OCI-LY3 (cell line): ENCODE measurements around the gene PLD1.

Experiments used
- H2AFZ ChIP-seq: fragments of 200-600, 300-600 bp; shearing (Covaris generic); 2 replicates; pipeline ENCODE4 v1.6.0; 2014; ENCODE audit warnings: antibody characterized with exemption, low read depth, low read length
- H3K27ac ChIP-seq: fragments of 200-600, 300-600 bp; sonication (generic); 2 replicates; pipeline ENCODE4 v1.5.1; 2014; ENCODE audit warnings: mild to moderate bottlenecking, low read length, moderate library complexity, mixed read lengths
- H3K27me3 ChIP-seq: fragments of 200-600, 300-600 bp; sonication (generic); 2 replicates; pipeline ENCODE4 v1.6.1; 2014; ENCODE audit warnings: low read depth, low read length, mixed read lengths
- H3K36me3 ChIP-seq: fragments of 200-600, 300-600 bp; sonication (generic); replicated peaks from 2 replicates; pipeline ENCODE3; 2014; ENCODE audit warnings: low read depth, low read length, mixed read lengths
- H3K4me1 ChIP-seq: fragments of 300-600, 200-600 bp; sonication (generic); 2 replicates; pipeline ENCODE4 v1.6.1; 2014; ENCODE audit warnings: low read length, mixed read lengths
- H3K4me2 ChIP-seq: fragments of 200-600, 300-600 bp; sonication (generic); 2 replicates; pipeline ENCODE4 v1.6.1; 2014; ENCODE audit warnings: low read length, mixed read lengths
- H3K4me3 ChIP-seq: fragments of 300-600, 200-600 bp; sonication (generic); 2 replicates; pipeline ENCODE4 v1.5.1; 2014; ENCODE audit warnings: antibody characterized with exemption, mild to moderate bottlenecking, low read length, moderate library complexity
- H3K79me2 ChIP-seq: fragments of 300-600, 200-600 bp; shearing (Covaris generic); 2 replicates; pipeline ENCODE4 v1.6.1; 2014; ENCODE audit warnings: mild to moderate bottlenecking, low read length, mixed read lengths
- H3K9ac ChIP-seq: fragments of 300-600, 200-600 bp; shearing (Covaris generic); 2 replicates; pipeline ENCODE4 v1.6.0; 2014; ENCODE audit warnings: mild to moderate bottlenecking, low read length, moderate library complexity
- H3K9me3 ChIP-seq: fragments of 200-600, 300-600 bp; shearing (Covaris generic); 2 replicates; pipeline ENCODE4 v1.6.1; 2014; ENCODE audit warnings: low read length, mixed read lengths; ENCODE audit not compliant: insufficient read depth
- H4K20me1 ChIP-seq: fragments of 200-600, 300-600 bp; sonication (generic); 2 replicates; pipeline ENCODE4 v1.6.1; 2016; ENCODE audit warnings: low read length, mixed read lengths; ENCODE audit not compliant: insufficient read depth
- CTCF ChIP-seq: fragments of 200-600, 300-600 bp; sonication (generic); IDR thresholded peaks from 2 replicates; pipeline ENCODE4 v1.5.1; 2014; ENCODE audit warnings: antibody characterized with exemption, low read length, low read depth
- EZH2phosphoT487 ChIP-seq: fragments of 200-600 bp; shearing (Covaris generic); IDR thresholded peaks from 2 replicates; pipeline ENCODE4 v1.6.1; 2018; ENCODE audit warnings: antibody characterized with exemption, mixed run types, low read depth

The PLD1 gene

GRCh38 chr3:171691485-171691884 is 118.8 kb downstream of the PLD1 start:
- Histone ChIP-seq H3K4me2 (no peak overlapping the region), H3K9me3 (no peaks in the 10 kb centered on the region), H3K27me3 (no peaks in the 10 kb centered on the region), H4K20me1 (no peaks in the 10 kb centered on the region), H3K27ac (no peak overlapping the region), H2AFZ (no peak overlapping the region), H3K9ac (no peak overlapping the region), H3K36me3 (no peaks in the 10 kb centered on the region), H3K79me2 (no peaks in the 10 kb centered on the region), H3K4me1 (peaks cover 12% of the 10 kb centered on the region), H3K4me3 (no peak overlapping the region)
- no peak for TF ChIP-seq CTCF
- TF ChIP-seq EZH2phosphoT487 = no peak

GRCh38 chr3:171690281-171690680 is 120.0 kb downstream of the PLD1 start:
- Histone ChIP-seq H3K79me2 (no peaks in the 10 kb centered on the region), H2AFZ (no peak overlapping the region), H3K27ac (no peak overlapping the region), H3K27me3 (no peaks in the 10 kb centered on the region), H3K4me1 (peaks cover 12% of the 10 kb centered on the region), H4K20me1 (no peaks in the 10 kb centered on the region), H3K4me2 (peak overlapping the region; percentile 21), H3K4me3 (no peak overlapping the region), H3K9ac (no peak overlapping the region), H3K9me3 (no peaks in the 10 kb centered on the region), H3K36me3 (no peaks in the 10 kb centered on the region)
- TF ChIP-seq EZH2phosphoT487 (no peak), CTCF (no peak)

GRCh38 chr3:171688593-171688992 is 121.7 kb downstream of the PLD1 start:
- Histone ChIP-seq H3K4me1 (peaks cover 12% of the 10 kb centered on the region), H3K27me3 (no peaks in the 10 kb centered on the region), H3K9ac (no peak overlapping the region), H3K4me2 (no peak overlapping the region), H3K27ac (no peak overlapping the region), H3K79me2 (no peaks in the 10 kb centered on the region), H3K9me3 (no peaks in the 10 kb centered on the region), H3K4me3 (no peak overlapping the region), H4K20me1 (no peaks in the 10 kb centered on the region), H2AFZ (no peak overlapping the region), H3K36me3 (no peaks in the 10 kb centered on the region)
- TF ChIP-seq EZH2phosphoT487 (no peak), CTCF (no peak)

GRCh38 chr3:171688002-171688401 is 122.3 kb downstream of the PLD1 start:
- TF ChIP-seq EZH2phosphoT487 = no peak
- no peak for TF ChIP-seq CTCF
- Histone ChIP-seq H4K20me1 (no peaks in the 10 kb centered on the region), H3K4me2 (no peak overlapping the region)

More at GRCh38 chr3:171688002-171688401, 122.3 kb downstream of the PLD1 start:
- H3K9me3 ChIP-seq = no peaks in the 10 kb centered on the region
- H3K36me3 ChIP-seq = no peaks in the 10 kb centered on the region
- H3K27me3 ChIP-seq = peaks cover under 1% of the 10 kb centered on the region; the same call in 1 of the 2 replicates
- no peak overlapping the region for H3K27ac ChIP-seq
- H3K9ac ChIP-seq = no peak overlapping the region
- H3K4me1 ChIP-seq = peaks cover 12% of the 10 kb centered on the region
- no peak overlapping the region for H2AFZ ChIP-seq
- H3K79me2 ChIP-seq = no peaks in the 10 kb centered on the region
- no peak overlapping the region for H3K4me3 ChIP-seq
